H1 (cell line): ENCODE results near the gene POLR1B.

Experiments
- EZH2 ChIP-seq: fragments of 200-600 bp; sonication (generic); IDR thresholded peaks from 2 replicates; pipeline ENCODE4 v1.7.1; 2012; ENCODE audit warnings: low read depth, mild to moderate bottlenecking, moderate library complexity, low read length, inconsistent platforms; ENCODE audit not compliant: severe bottlenecking
- FOSL1 ChIP-seq: IDR thresholded peaks from 2 replicates; pipeline ENCODE4 v1.6.1; 2011; ENCODE audit warnings: mild to moderate bottlenecking, low read depth, low read length, moderate library complexity; ENCODE audit not compliant: insufficient read depth
- HDAC6 ChIP-seq: IDR thresholded peaks from one replicate; pipeline ENCODE4 v1.7.1; 2012; ENCODE audit warnings: low read depth, mild to moderate bottlenecking, inconsistent platforms, low read length, moderate library complexity
- PHF8 ChIP-seq: fragments of 200-600 bp; sonication (generic); conservative IDR thresholded peaks from 2 replicates; pipeline ENCODE4 v1.7.1; 2012; ENCODE audit warnings: low read depth, mild to moderate bottlenecking, inconsistent platforms, low read length, moderate library complexity
- TAF1 ChIP-seq: IDR thresholded peaks from 2 replicates; pipeline ENCODE4 v1.6.1; 2011; ENCODE audit warnings: mild to moderate bottlenecking, low read depth, low read length
- TAF7 ChIP-seq: optimal IDR thresholded peaks from 2 replicates; pipeline ENCODE3; 2011; ENCODE audit warnings: low read depth, mild to moderate bottlenecking, inconsistent platforms, low read length, moderate library complexity, borderline replicate concordance
- TCF12 ChIP-seq: IDR thresholded peaks from 2 replicates; pipeline ENCODE4 v1.6.1; 2011; ENCODE audit warnings: low read depth, mild to moderate bottlenecking, low read length
- TF ChIP-seq, protein P1 (sequence below), 3 experiments: IDR thresholded peaks; 1 replicate in 2 of 3; 2 replicates in 1 of 3; pipeline versions ENCODE4 v1.5.1 to v1.6.1; 2011; ENCODE audit warnings: low read length in 3 of 3, mild to moderate bottlenecking in 3 of 3, inconsistent platforms in 2 of 3, low read depth in 1 of 3, moderate library complexity in 1 of 3; ENCODE audit not compliant: insufficient read depth in 1 of 3; ENCODE audit errors: control extremely low read depth in 1 of 3
- TF ChIP-seq, protein P2 (sequence below): IDR thresholded peaks from 2 replicates; pipeline ENCODE4 v1.6.1; 2011; ENCODE audit warnings: low read length, improper control_type of control experiment

DNA sequence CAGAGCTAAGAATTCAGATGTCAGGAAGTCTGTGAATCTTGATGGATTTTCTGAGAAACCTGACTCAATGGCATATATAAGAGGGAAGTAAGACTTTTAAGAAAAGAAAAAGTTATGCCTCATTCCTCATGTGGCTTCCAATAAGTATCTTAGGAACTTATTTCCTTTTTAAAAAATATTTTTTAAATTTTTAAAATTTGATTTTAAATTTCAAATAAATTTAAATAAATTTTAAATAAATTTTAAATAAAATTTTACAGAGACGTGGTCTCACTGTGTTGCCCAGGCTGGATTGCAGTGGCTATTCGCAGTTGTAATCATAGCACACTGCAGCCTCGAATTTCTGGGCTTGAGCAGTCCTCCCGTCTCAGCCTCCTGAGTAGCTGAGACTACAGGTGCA lies 11.5 kb upstream of the POLR1B start:
- TF ChIP-seq, protein P1, sequence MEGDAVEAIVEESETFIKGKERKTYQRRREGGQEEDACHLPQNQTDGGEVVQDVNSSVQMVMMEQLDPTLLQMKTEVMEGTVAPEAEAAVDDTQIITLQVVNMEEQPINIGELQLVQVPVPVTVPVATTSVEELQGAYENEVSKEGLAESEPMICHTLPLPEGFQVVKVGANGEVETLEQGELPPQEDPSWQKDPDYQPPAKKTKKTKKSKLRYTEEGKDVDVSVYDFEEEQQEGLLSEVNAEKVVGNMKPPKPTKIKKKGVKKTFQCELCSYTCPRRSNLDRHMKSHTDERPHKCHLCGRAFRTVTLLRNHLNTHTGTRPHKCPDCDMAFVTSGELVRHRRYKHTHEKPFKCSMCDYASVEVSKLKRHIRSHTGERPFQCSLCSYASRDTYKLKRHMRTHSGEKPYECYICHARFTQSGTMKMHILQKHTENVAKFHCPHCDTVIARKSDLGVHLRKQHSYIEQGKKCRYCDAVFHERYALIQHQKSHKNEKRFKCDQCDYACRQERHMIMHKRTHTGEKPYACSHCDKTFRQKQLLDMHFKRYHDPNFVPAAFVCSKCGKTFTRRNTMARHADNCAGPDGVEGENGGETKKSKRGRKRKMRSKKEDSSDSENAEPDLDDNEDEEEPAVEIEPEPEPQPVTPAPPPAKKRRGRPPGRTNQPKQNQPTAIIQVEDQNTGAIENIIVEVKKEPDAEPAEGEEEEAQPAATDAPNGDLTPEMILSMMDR (IDR thresholded peaks at IDR 0.05; ENCODE audit: control extremely low read depth in 1 of 3, insufficient read depth in 1 of 3, low read depth in 1 of 3, low read length in 3 of 3): no peak
- TF ChIP-seq TCF12 (no peak), TAF7 (no peak), HDAC6 (no peak), PHF8 (no peak), EZH2 (no peak), TAF1 (no peak), FOSL1 (no peak)
- TF ChIP-seq, protein P2, sequence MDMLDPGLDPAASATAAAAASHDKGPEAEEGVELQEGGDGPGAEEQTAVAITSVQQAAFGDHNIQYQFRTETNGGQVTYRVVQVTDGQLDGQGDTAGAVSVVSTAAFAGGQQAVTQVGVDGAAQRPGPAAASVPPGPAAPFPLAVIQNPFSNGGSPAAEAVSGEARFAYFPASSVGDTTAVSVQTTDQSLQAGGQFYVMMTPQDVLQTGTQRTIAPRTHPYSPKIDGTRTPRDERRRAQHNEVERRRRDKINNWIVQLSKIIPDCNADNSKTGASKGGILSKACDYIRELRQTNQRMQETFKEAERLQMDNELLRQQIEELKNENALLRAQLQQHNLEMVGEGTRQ: no peak
